ENCODE data around the gene HECTD4.

GRCh38 chr12:112146123-112146522, 236.1 kb downstream of the HECTD4 start:
- TF ChIP-seq POLR2A (IDR thresholded peaks at IDR 0.05) = no peak
- TF ChIP-seq CTCF (IDR thresholded peaks at IDR 0.05) = no peak

All from body of pancreas (tissue), 4 donors.